Activated naive CD8-positive, alpha-beta T cell treated with anti-CD3 and anti-CD28 coated beads, Interleukin-2, amount 50 U/mL, for 24 hours (primary cell): Measurements from ENCODE around the gene EMILIN1.

ENCODE experiments used
- ATAC-seq: fragments of 150-1000 bp; cut with Tn5 transposase; one replicate; pipeline ENCODE4 v1.10.0; 2021
- DNase-seq: peaks from one replicate; pipeline ENCODE4 v3.0.0; 2021
- H3K27ac Mint-ChIP-seq: one replicate; pipeline ENCODE4 v1.8.0; 2021; ENCODE audit warnings: mild to moderate bottlenecking, mixed read lengths
- H3K27me3 Mint-ChIP-seq: one replicate; pipeline ENCODE4 v1.8.0; 2021; ENCODE audit warnings: mixed read lengths
- H3K36me3 Mint-ChIP-seq: one replicate; pipeline ENCODE4 v1.8.0; 2021; ENCODE audit warnings: low read depth, mixed read lengths
- H3K4me1 Mint-ChIP-seq: one replicate; pipeline ENCODE4 v1.8.0; 2021; ENCODE audit warnings: mixed read lengths
- H3K4me3 Mint-ChIP-seq: one replicate; pipeline ENCODE4 v1.8.0; 2021; ENCODE audit warnings: mild to moderate bottlenecking, moderate library complexity, mixed read lengths
- H3K9me3 Mint-ChIP-seq: one replicate; pipeline ENCODE4 v1.8.0; 2021; ENCODE audit warnings: mixed read lengths

Gene EMILIN1

GRCh38 chr2:27050281-27050995, 28.0 kb upstream of the EMILIN1 start:
- Mint-ChIP-seq H3K36me3 (peaks cover 21% of the 10 kb centered on the region), H3K9me3 (peaks cover 7% of the 10 kb centered on the region), H3K27me3 (peaks cover 8% of the 10 kb centered on the region), H3K4me3 (peak overlapping the region; percentile 93), H3K27ac (peak overlapping the region; percentile 100), H3K4me1 (peaks cover 29% of the 10 kb centered on the region)
- ATAC-seq: peak; percentile 83
- peak; percentile 88 for DNase-seq

GRCh38 chr2:27050996-27051901, 27.2 kb upstream of the EMILIN1 start, which contains the start of gene AGBL5:
AGBL5 (plus strand) TSS chr2:27051668; CDS start chr2:27052959, 1,291 bp downstream.
- Mint-ChIP-seq H3K27ac (peak within 1 kb of the TSS; percentile 100), H3K27me3 (peaks cover 8% of the 10 kb centered on the region), H3K4me1 (peaks cover 29% of the 10 kb centered on the region), H3K4me3 (peak within 1 kb of the TSS; percentile 93), H3K9me3 (peaks cover 7% of the 10 kb centered on the region), H3K36me3 (peaks cover 26% of the 10 kb centered on the region)
- DNase-seq (peak; percentile 95), ATAC-seq (peak; percentile 76)

DNA sequence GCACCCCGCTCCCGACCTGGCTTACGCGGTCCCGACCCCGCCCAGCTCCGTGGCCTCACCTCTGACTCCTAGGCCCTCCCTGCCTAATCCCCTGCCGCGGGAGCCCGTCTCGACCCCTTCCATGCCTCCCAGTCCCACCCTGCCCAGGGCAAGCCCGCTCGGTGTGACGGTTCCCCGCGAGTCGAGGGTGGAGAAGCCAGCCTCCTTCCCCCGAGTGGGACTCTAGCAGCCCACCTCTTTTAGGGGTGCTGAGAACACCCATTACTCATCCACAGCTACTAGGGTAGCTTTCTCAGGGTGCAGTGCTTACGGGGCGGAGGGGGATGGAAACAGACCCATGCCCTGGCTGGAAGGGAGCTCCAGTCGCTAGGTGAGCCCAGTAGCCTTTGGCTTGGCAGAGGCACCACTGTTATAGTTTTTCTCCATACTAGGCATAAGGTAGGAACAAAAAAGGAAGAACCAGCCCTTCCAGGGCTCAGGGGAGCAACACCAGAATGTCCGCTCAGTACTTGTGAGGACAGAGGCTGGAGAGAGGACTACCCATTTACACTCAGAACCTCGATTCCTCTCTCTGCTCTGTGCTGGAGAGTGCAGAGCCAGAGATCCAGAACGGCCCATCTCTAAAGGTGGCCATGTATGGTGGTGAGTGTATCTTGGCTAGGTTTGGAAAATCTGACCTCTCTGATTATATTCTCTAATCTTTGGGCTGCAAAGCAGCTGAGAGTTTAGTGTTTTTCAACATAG, 26.3 kb upstream of the EMILIN1 start:
- H3K4me1 Mint-ChIP-seq: peaks cover 29% of the 10 kb centered on the region
- ATAC-seq (no peak), DNase-seq (no peak)
- H3K27ac Mint-ChIP-seq: peak overlapping the region; percentile 69
- H3K9me3 Mint-ChIP-seq: peaks cover 7% of the 10 kb centered on the region
- H3K4me3 Mint-ChIP-seq: peak overlapping the region; percentile 93
- peaks cover 8% of the 10 kb centered on the region for H3K27me3 Mint-ChIP-seq
- peaks cover 28% of the 10 kb centered on the region for H3K36me3 Mint-ChIP-seq

- Mint-ChIP-seq H3K27me3 (peaks cover 8% of the 10 kb centered on the region), H3K4me3 (no peak overlapping the region)
- no peak for ATAC-seq
These were observed 25.1 kb upstream of the EMILIN1 start for GRCh38 chr2:27053321-27053720.

DNA sequence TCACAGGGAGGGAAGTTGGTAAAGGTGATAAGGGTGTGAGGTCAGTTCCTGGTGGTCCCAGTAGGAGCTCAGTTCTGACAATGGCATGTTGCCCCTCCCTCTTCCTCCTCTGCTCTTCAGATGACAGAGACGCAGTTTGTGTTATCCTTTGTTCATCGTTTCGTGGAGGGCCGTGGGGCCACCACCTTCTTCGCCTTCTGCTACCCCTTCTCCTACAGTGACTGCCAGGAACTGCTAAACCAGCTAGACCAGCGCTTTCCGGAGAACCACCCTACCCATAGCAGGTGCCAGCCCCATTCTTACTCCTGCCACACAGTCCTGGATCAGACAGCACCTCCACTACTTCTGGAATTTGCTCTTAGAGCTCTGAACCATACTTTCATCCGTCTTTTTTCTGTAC, 24.6 kb upstream of the EMILIN1 start:
- ATAC-seq (no peak), DNase-seq (no peak)
- H3K9me3 Mint-ChIP-seq: peaks cover 7% of the 10 kb centered on the region
- peaks cover 8% of the 10 kb centered on the region for H3K27me3 Mint-ChIP-seq
- peaks cover 30% of the 10 kb centered on the region for H3K36me3 Mint-ChIP-seq
- H3K27ac Mint-ChIP-seq: no peak overlapping the region
- H3K4me1 Mint-ChIP-seq: peaks cover 27% of the 10 kb centered on the region
- H3K4me3 Mint-ChIP-seq: no peak overlapping the region

More at GRCh38 chr2:27053321-27053720, 25.1 kb upstream of the EMILIN1 start:
- Mint-ChIP-seq H3K36me3 (peaks cover 30% of the 10 kb centered on the region), H3K9me3 (peaks cover 7% of the 10 kb centered on the region), H3K27ac (no peak overlapping the region), H3K4me1 (peaks cover 27% of the 10 kb centered on the region)
- DNase-seq: no peak

GRCh38 chr2:27054721-27055120, 23.7 kb upstream of the EMILIN1 start:
- Mint-ChIP-seq H3K27ac (no peak overlapping the region), H3K4me1 (peaks cover 23% of the 10 kb centered on the region), H3K27me3 (peaks cover 8% of the 10 kb centered on the region), H3K4me3 (no peak overlapping the region), H3K9me3 (peaks cover 7% of the 10 kb centered on the region), H3K36me3 (peaks cover 34% of the 10 kb centered on the region)
- ATAC-seq: no peak
- no peak for DNase-seq

- no peak for ATAC-seq
- Mint-ChIP-seq H3K27me3 (no peaks in the 10 kb centered on the region), H3K27ac (no peak overlapping the region), H3K9me3 (no peaks in the 10 kb centered on the region), H3K4me1 (peaks cover 5% of the 10 kb centered on the region), H3K4me3 (no peak overlapping the region), H3K36me3 (peaks cover 29% of the 10 kb centered on the region)
- no peak for DNase-seq
These were observed 21.2 kb upstream of the EMILIN1 start for GRCh38 chr2:27057184-27057583.

GRCh38 chr2:27058210-27058609, 20.2 kb upstream of the EMILIN1 start:
- Mint-ChIP-seq H3K27ac (no peak overlapping the region), H3K36me3 (peaks cover 35% of the 10 kb centered on the region), H3K4me3 (no peak overlapping the region), H3K9me3 (no peaks in the 10 kb centered on the region), H3K4me1 (no peaks in the 10 kb centered on the region), H3K27me3 (no peaks in the 10 kb centered on the region)
- DNase-seq (no peak), ATAC-seq (no peak)

DNA sequence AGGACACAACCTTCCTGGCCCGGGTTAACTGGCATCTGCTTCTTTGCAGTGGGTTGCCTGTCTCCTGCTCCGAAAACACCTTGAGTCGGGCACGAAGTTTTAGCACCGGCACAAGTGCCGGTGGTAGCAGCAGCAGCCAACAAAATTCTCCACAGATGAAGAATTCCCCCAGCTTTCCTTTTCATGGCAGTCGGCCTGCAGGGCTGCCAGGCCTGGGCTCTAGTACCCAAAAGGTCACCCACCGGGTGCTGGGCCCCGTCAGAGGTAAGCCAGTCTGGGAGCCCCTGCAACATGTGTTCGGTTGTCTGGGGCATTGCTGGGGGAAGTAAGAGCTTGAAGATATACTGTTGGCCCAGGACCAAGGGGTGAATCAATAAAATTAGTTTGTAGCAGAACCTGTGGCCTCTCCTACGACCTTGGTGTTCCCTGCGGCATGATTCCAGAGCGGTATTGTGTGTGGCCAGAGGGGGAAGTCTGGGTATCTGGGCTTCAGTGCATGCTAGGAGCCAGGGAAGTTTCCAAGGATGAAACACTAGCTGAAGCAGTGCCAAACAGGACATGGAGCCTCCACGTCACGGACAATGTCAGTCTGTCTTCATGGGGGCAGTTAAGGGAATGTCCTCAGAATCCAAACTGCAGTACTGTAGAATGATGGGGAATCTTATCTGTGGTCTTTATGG, 19.1 kb upstream of the EMILIN1 start:
- DNase-seq (no peak), ATAC-seq (no peak)
- peaks cover 3% of the 10 kb centered on the region for H3K4me1 Mint-ChIP-seq
- no peaks in the 10 kb centered on the region for H3K27me3 Mint-ChIP-seq
- H3K9me3 Mint-ChIP-seq: no peaks in the 10 kb centered on the region
- H3K36me3 Mint-ChIP-seq: peaks cover 29% of the 10 kb centered on the region
- no peak overlapping the region for H3K27ac Mint-ChIP-seq
- H3K4me3 Mint-ChIP-seq: no peak overlapping the region

DNA sequence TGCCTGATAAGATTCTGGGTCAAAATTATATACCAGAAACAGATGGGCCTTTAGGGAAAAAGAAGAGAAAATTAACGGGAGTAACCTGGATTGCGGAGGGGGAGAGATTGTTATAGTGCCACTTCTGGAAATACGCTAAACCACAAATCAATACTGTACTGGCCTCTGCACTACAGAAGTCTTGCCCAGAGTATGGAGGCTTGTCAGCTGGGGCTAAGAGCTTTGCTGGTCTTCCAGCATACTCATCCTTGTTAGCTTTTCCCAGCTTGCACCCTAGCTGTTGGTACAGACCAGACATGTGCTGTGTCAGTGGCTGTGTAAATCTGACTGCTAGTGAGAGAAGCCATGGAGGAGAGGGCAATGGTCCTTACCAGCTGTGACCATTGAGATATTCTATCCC, 18.1 kb upstream of the EMILIN1 start:
- ATAC-seq (no peak), DNase-seq (no peak)
- Mint-ChIP-seq H3K36me3 (peaks cover 29% of the 10 kb centered on the region), H3K27ac (no peak overlapping the region), H3K9me3 (no peaks in the 10 kb centered on the region), H3K27me3 (no peaks in the 10 kb centered on the region), H3K4me1 (peaks cover 3% of the 10 kb centered on the region), H3K4me3 (no peak overlapping the region)

DNA sequence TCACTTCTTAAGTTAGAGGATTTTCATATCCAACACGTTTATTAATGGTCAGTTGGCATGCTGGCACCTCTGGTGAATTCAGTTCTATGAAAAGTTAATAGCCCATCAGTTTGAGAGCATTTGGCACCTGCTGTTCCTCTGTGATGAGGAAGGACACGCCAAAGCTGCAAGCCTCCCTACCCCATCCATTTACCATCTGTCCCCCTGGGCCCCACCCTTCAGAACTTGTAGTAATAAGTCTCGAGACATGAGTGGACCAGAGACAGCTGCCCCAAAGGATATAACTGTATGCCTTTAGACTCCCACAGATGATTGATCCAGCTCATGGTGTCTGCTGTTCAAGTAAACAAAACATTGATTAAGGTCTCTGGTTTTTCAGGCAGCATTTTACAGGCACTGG, 13.3 kb upstream of the EMILIN1 start:
- Mint-ChIP-seq H3K36me3 (peaks cover 45% of the 10 kb centered on the region), H3K9me3 (no peaks in the 10 kb centered on the region), H3K27me3 (no peaks in the 10 kb centered on the region), H3K4me1 (peaks cover 17% of the 10 kb centered on the region), H3K4me3 (no peak overlapping the region), H3K27ac (no peak overlapping the region)
- DNase-seq (no peak), ATAC-seq (no peak)

DNA sequence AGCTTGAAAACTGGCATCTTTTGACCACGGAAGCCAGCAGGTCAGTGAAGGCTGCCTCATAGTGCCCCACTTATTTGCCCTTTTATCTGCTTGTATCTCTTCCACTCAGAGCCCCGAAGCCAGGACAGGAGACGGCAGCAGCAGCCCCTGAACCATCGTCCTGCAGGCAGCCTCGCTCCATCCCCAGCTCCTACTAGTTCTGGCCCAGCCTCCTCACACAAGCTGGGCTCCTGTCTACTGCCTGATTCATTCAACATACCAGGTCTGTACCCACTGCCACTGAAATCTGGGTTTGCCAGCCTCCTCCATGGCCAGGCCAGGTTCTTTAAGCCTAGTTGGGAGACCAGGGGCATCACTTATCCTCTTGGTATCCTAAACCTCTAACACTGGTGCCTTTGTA, 11.0 kb upstream of the EMILIN1 start:
- peaks cover 42% of the 10 kb centered on the region for H3K36me3 Mint-ChIP-seq

DNA sequence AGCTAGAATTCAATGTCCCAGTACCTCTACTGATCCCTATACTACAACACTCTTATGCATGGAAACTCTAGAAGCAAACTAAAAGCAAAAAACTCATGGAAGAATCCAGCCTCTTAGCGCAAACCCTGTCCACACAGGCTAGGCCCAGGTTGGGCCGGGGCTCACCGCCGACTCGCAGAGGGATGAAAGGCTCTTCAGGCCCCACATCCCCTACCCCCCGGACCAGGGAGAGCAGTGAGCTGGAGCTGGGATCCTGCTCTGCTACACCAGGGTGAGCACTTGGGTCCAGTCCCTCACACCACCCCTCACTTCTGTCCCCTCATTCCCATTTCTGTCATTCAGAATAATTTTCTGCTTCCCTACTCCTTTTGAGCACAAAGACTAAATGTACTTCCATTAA, 9.0 kb upstream of the EMILIN1 start:
- H3K4me1 Mint-ChIP-seq: peaks cover 48% of the 10 kb centered on the region
- no peaks in the 10 kb centered on the region for H3K27me3 Mint-ChIP-seq
- DNase-seq: no peak
- peak overlapping the region; percentile 92 for H3K27ac Mint-ChIP-seq
- H3K36me3 Mint-ChIP-seq: peaks cover 37% of the 10 kb centered on the region
- ATAC-seq: no peak
- peak overlapping the region; percentile 97 for H3K4me3 Mint-ChIP-seq
- H3K9me3 Mint-ChIP-seq: no peaks in the 10 kb centered on the region

More for the DNA sequence above, 11.0 kb upstream of the EMILIN1 start:
- ATAC-seq (no peak), DNase-seq (no peak)
- peaks cover 32% of the 10 kb centered on the region for H3K4me1 Mint-ChIP-seq
- no peaks in the 10 kb centered on the region for H3K27me3 Mint-ChIP-seq
- H3K27ac Mint-ChIP-seq: no peak overlapping the region
- H3K4me3 Mint-ChIP-seq: no peak overlapping the region
- H3K9me3 Mint-ChIP-seq: no peaks in the 10 kb centered on the region
